Measurements from ENCODE around the gene SFMBT1. TPM values are rescaled to one million over a fixed set of nuclear protein-coding genes. Genes with fewer than 3 reads are reported as not detected.

Gene SFMBT1
- total RNA-seq, 1 experiment from 2014 or later = 14.8 TPM

DNA sequence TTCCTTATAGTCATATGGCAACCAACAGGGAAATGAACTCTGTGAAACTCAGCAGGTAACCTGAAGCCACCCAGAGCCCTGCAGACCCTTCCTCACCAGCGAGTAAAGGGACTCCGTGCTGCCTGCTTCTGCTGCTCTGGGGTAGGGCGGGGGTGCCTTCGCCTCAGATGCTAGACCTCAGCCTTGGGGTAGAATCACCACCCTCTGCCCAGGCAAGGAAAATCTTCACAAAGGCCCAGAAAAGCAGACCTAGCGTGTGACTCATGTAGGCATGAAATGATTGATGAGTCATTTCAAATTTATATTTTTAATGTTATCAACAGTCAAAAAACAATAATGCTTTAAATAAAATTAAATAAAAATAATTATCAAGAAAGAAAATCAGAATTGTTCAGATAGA lies 155.1 kb downstream of the SFMBT1 start:
- no peak overlapping the region for H3K4me2 ChIP-seq (ENCODE audit: low read length)
- intact Hi-C loops (cut with micrococcal nuclease) = no loop called here
- no peak overlapping the region for H3K4me3 ChIP-seq (replicated peaks in 1 of 2; ENCODE audit: low read depth in 1 of 2, low read length in 2 of 2)
- H3K27ac ChIP-seq (ENCODE audit: low read depth, low read length) = no peak overlapping the region
- BruUV-seq (replicated peaks) = no TSS peak
- H3K36me3 ChIP-seq (ENCODE audit: control insufficient read depth in 1 of 2, insufficient read depth in 2 of 2, low read length in 2 of 2) = no peaks in the 10 kb centered on the region
- H3K79me2 ChIP-seq (ENCODE audit: insufficient read depth, low read length) = peaks cover 19% of the 10 kb centered on the region
- no peaks in the 10 kb centered on the region for H3K27me3 ChIP-seq (ENCODE audit: insufficient read depth, low read length)
- no peaks in the 10 kb centered on the region for H4K20me1 ChIP-seq (ENCODE audit: insufficient read depth)
- DNase-seq (ENCODE audit: low read depth, low spot score) (no peak), ATAC-seq (no peak)
- TF ChIP-seq, protein P1, sequence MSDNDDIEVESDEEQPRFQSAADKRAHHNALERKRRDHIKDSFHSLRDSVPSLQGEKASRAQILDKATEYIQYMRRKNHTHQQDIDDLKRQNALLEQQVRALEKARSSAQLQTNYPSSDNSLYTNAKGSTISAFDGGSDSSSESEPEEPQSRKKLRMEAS (IDR thresholded peaks at IDR 0.05) = no peak
- no peak for TF ChIP-seq TCF7L2 (IDR thresholded peaks at IDR 0.05; ENCODE audit: borderline replicate concordance, extremely low read depth, insufficient read depth, insufficient read length)
- TF ChIP-seq EZH2 (IDR thresholded peaks at IDR 0.05) = no peak
- no peak for TF ChIP-seq FOSL1 (IDR thresholded peaks at IDR 0.05; ENCODE audit: low read depth)
- no peak for TF ChIP-seq EZH2phosphoT487 (IDR thresholded peaks at IDR 0.05; ENCODE audit: borderline replicate concordance)
- no peak for TF ChIP-seq EGR1 (IDR thresholded peaks at IDR 0.05; ENCODE audit: low read depth)
- TF ChIP-seq POLR2A (IDR thresholded peaks at IDR 0.05; ENCODE audit: borderline replicate concordance, extremely low read depth, insufficient read depth, insufficient read length) = no peak
- TF ChIP-seq, protein P2, sequence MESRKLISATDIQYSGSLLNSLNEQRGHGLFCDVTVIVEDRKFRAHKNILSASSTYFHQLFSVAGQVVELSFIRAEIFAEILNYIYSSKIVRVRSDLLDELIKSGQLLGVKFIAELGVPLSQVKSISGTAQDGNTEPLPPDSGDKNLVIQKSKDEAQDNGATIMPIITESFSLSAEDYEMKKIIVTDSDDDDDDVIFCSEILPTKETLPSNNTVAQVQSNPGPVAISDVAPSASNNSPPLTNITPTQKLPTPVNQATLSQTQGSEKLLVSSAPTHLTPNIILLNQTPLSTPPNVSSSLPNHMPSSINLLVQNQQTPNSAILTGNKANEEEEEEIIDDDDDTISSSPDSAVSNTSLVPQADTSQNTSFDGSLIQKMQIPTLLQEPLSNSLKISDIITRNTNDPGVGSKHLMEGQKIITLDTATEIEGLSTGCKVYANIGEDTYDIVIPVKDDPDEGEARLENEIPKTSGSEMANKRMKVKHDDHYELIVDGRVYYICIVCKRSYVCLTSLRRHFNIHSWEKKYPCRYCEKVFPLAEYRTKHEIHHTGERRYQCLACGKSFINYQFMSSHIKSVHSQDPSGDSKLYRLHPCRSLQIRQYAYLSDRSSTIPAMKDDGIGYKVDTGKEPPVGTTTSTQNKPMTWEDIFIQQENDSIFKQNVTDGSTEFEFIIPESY (IDR thresholded peaks at IDR 0.05; ENCODE audit: extremely low read depth, insufficient replicate concordance, low read length) = no peak
- TF ChIP-seq, protein P3, sequence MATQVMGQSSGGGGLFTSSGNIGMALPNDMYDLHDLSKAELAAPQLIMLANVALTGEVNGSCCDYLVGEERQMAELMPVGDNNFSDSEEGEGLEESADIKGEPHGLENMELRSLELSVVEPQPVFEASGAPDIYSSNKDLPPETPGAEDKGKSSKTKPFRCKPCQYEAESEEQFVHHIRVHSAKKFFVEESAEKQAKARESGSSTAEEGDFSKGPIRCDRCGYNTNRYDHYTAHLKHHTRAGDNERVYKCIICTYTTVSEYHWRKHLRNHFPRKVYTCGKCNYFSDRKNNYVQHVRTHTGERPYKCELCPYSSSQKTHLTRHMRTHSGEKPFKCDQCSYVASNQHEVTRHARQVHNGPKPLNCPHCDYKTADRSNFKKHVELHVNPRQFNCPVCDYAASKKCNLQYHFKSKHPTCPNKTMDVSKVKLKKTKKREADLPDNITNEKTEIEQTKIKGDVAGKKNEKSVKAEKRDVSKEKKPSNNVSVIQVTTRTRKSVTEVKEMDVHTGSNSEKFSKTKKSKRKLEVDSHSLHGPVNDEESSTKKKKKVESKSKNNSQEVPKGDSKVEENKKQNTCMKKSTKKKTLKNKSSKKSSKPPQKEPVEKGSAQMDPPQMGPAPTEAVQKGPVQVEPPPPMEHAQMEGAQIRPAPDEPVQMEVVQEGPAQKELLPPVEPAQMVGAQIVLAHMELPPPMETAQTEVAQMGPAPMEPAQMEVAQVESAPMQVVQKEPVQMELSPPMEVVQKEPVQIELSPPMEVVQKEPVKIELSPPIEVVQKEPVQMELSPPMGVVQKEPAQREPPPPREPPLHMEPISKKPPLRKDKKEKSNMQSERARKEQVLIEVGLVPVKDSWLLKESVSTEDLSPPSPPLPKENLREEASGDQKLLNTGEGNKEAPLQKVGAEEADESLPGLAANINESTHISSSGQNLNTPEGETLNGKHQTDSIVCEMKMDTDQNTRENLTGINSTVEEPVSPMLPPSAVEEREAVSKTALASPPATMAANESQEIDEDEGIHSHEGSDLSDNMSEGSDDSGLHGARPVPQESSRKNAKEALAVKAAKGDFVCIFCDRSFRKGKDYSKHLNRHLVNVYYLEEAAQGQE (IDR thresholded peaks at IDR 0.05; ENCODE audit: low read depth) = no peak
- no peak for TF ChIP-seq SP1 (IDR thresholded peaks at IDR 0.05; ENCODE audit: low read depth)
- no peak for TF ChIP-seq ZNF274 (IDR thresholded peaks at IDR 0.05; ENCODE audit: low read depth, low read length)
- no peak for TF ChIP-seq SIN3A (IDR thresholded peaks at IDR 0.05; ENCODE audit: low read depth)
- TF ChIP-seq ELF1 (IDR thresholded peaks at IDR 0.05; ENCODE audit: borderline replicate concordance, low read depth) = no peak
- no peak for TF ChIP-seq ZFX (IDR thresholded peaks at IDR 0.05)
- no peak for TF ChIP-seq CBX3 (IDR thresholded peaks at IDR 0.05; ENCODE audit: low read depth)
- ChIA-PET POLR2A (no interaction called here), RAD21 (ENCODE audit: low non-redundant PET in 1 of 2, low total read pairs in 2 of 2, uncharacterized antibody in 2 of 2, unreplicated experiment in 2 of 2) (no interaction called here), CTCF (no interaction called here)
- no peak overlapping the region for H3K9ac ChIP-seq (ENCODE audit: low read length)
- H3K9me3 ChIP-seq (ENCODE audit: control insufficient read depth in 1 of 2, insufficient read depth in 1 of 2, low read depth in 1 of 2, low read length in 2 of 2) = no peaks in the 10 kb centered on the region
- peaks cover 0 to 7% of the 10 kb centered on the region in 2 experiments; a peak in 1 of 4 replicates for H3K4me1 ChIP-seq (ENCODE audit: control insufficient read depth in 1 of 2, insufficient read depth in 2 of 2, low read length in 2 of 2)
- no peak overlapping the region for H2AFZ ChIP-seq (ENCODE audit: low read depth, low read length, poor library complexity, severe bottlenecking)
- H3K9me2 ChIP-seq (ENCODE audit: insufficient read depth) = no peaks in the 10 kb centered on the region
